HG02884 (cell line): ENCODE results near the gene SOX8.

ENCODE experiments used
- ATAC-seq: cut with Tn5 transposase; IDR thresholded peaks from one replicate; pipeline ENCODE4 v1.9.1; 2021; ENCODE audit warnings: mild to moderate bottlenecking, moderate library complexity; ENCODE audit not compliant: unreplicated experiment

SOX8 gene

DNA sequence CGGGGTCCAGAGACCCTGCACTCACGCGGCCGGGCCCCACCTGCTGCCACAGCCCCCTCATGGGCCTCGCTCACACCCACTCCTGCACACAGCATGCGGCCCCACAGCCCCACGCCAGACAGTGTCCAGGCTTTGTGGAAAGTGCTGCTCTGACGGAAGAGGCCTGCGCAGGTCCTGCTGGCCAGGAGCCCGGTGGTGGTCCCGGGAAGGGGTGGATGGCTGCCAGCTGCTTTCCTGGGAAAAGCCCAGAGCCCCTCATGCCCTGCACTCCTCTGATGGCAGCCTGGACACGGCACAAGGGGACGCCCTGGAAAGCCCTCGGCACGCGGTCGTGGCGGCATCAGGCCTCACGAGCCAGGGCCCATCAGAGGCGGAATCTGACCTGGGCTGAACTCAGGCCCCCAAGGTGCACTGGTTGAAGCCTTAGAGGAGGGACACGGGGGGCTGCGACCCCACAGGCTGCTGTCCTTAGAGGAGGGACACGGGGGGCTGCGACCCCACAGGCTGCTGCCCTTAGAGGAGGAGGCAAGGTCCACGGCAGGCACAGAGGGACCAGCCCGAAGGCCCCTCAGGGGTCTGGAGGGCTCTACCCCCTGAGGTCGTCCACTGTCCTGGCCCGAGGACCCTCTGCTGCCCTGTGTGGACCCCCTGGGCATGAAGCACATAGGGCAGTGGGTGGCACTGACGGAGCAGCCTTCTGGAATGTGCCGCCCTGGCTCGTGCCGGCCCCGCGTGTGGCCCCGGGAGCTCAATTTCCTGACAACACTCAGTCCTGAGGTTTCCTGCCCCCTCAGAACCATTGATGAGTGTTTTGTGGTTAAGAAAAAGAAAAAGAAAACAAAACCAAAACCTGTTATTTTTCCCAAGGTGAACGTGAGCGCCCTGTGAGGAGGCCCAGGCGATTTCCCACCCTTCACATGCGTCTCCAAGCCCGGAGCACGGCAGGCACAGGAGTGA lies 22.1 kb downstream of the SOX8 start:
- no peak for ATAC-seq

DNA sequence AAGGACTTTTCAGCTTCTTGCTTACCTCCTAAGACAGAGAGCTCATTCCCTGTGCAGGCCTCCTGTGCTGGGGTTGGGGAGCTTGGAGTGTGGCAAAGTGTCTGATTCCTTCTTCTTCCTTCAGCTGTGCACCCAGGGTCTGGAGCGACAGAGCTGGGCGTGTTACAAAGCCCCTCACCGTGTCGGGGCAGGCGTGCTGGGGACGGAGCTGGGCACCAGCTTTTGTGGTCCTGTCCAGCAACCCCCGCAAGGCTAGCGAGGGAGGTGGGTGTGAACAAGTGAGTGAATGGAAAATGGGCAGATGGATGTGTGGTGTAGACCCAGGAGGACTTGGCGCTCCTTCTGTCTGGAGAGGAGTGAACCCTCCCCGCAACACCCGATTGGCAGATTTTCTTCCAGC lies 23.7 kb downstream of the SOX8 start:
- no peak for ATAC-seq

DNA sequence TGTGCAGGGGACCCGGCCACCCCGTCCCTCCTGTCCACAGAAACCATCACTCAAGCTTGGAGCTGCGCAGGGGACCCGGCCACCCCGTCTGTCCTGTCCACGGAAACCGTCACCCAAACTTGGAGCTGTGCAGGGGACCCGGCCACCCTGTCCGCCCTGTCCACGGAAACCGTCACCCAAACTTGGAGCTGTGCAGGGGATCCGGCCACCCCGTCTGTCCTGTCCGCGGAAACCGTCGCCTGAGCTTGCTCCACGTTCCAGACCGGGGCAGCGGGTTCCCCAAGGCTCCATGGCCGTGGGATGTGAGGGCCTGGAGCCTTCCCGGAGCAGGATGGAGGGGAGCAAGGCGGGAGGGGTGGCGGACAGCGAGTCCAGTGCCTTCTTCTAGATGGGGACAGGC lies 25.2 kb downstream of the SOX8 start:
- ATAC-seq, result no peak

DNA sequence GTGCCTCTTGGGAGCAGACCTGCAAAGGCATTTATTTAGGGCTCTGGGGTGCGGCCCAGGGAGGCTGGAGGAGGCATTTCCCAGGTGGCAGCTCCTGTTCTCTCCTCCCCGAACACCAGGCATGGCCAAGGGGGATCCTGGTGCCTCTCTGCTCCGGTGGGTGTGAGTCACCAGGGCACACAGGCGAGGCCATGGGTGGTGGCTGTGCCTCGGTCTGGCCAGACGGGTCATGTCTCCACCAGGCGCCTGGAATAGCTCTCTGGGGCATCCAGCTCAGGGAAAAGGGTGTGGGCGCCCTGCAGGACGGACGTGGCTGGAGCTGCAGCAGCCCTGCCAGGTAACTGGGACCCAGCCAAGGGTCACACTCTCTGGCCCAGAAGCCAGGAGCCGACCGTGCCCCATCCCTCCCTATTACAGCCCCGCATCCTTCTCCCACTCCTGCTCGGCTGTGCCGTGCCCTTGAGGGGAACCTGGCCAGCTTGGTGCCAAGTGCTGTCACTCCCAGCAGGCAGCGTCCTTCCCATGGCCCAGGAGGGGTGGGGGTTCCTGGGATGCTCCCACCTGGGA lies 25.8 kb downstream of the SOX8 start:
- no peak for ATAC-seq

DNA sequence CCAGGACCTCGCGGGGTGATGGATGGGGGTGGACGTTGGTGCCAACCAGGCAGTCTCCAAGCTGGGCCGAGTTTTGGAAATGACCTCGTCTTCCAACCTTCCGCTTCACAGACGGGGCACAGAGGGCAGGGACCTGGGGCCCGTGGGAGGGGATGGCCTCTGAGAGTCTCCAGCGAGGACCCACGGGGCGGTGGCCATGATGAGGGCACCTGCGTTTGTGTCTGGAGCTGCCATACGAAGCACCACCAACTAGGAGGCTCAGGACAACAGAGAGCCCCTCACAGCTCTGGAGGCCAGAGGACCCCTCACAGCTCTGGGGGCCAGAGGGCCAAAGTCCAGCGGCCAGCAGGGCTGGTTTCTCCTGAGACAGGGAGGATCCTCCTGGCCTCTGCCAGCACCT lies 26.5 kb downstream of the SOX8 start:
- ATAC-seq, result no peak

DNA sequence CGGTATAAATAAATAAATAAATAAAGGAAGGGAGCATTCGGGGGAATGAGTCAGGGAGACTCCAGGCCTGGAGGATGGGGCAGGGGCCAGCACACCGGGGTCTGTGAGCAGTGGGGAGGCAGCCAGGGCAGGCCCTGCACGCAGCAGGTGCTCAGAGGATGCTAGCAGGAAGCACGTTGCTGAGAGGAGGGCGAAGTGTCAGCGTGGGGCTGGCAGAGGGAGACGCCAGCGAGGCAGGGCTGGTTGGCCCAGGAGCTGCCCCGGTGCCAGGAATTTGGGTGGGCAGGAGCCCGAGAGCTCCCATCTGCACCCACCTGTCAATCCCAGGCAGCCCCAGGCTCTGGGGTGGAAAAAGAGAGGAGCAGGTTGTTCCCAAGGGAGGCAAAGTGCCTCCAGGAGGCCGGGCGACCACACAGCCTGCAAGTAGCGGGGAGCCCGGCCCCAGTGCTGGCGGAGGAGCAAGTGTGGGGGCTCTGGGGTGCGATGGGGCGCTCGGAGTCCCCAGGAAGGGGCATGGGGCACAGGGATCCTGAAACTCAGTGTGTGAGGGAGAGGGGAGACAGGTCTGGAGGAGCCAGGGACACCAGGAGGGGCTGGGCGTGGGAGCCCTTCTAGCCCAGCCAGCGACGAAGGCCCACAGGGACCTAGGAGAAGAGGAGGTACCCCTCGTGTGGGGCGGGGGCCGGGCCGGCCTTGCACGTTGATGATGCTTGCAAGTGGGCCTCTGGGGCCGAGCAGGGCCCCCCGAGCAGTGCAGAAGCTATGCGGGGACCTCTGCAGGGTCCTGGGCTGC lies 28.0 kb downstream of the SOX8 start:
- ATAC-seq, result no peak

DNA sequence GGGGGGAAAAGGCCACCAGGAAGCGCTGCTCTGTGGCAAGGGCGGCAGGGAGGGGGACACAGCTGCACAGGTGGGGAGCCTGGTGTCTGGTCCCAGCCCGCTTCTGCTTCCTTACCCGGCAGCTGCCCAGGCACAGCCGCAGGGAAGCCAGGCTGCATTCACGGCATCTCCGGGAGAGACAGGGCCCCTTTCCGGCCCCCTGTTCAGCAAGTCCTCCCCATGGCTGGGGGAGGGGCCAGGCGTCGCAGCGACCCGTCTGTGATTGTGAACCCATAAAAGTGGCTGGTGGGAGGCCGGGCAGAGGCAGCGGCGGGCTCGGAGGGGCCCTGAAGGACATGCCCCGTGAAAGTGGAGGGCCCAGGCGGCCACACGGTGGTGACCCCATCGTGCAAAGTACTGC lies 28.7 kb downstream of the SOX8 start:
- ATAC-seq, result no peak

DNA sequence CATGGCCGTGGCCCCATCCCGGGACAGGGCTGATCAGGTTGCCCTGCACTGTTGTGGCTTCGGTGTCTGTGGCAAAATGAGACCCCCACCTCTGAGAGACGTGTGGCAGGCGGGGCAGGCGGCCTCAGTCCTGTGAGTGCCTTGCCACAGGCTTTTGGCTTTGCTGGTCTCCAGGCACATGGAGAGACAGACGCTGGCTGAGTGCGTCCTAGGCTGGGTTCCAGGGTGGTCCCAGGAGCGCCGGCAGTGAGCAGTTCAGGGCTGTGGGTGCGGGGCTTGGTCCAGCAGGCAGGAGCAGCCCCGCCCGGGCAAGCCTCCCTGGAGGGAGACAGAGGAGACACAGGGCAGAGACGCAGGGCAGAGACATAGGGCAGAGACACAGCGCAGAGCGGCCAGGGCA lies 29.2 kb downstream of the SOX8 start:
- ATAC-seq, result no peak

DNA sequence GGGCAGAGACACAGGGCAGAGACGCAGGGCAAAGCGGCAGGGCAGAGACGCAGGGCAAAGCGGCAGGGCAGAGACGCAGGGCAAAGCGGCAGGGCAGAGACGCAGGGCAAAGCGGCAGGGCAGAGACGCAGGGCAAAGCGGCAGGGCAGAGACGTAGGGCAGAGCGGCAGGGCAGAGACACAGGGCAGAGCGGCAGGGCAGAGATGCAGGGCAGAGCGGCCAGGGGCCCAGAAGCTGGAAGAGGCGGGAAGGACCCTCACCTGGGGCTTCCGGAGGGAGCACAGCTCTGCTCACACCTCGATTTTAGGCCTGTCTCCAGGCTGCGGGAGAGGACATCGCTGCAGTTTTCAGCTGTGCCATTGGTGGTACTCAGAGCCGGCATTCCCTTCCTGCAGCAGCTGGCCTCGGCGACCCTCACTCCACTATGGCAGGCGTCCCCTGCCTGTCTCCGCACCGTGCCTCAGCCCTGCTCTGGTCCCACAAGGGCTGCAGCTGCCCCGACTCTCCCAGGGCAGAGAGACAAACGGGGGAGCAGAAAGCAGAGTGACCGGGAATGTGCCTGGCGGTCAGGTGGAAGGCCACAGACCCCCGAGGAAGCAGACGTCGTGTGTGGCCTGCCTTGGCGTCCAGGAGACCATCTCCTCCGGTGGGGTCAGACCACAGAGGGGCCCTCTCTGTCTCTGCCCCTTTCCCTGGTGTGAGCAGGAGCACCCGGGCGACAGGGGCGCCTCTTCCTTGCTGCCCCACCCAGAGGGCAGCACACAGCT lies 29.9 kb downstream of the SOX8 start:
- ATAC-seq, result no peak

DNA sequence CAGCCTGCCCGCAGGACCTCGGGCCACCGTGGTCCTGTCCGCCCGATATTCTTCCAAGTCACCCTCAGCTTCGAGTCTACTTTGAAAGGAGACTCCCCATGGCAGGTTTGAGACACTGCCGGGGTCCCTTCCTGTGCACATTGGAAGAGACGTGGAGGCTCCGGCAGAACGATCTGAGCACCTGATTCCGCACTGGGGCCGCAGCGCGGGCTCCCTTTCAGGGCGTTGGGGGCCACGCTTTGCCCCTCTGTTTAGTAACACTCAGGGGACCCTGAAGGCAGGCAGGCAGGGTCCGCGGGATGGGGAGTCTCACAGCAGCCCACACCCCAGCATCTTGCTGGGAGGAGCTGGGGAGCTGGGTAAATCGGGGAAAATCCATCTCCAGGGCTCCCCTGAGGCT lies 30.6 kb downstream of the SOX8 start:
- no peak for ATAC-seq

DNA sequence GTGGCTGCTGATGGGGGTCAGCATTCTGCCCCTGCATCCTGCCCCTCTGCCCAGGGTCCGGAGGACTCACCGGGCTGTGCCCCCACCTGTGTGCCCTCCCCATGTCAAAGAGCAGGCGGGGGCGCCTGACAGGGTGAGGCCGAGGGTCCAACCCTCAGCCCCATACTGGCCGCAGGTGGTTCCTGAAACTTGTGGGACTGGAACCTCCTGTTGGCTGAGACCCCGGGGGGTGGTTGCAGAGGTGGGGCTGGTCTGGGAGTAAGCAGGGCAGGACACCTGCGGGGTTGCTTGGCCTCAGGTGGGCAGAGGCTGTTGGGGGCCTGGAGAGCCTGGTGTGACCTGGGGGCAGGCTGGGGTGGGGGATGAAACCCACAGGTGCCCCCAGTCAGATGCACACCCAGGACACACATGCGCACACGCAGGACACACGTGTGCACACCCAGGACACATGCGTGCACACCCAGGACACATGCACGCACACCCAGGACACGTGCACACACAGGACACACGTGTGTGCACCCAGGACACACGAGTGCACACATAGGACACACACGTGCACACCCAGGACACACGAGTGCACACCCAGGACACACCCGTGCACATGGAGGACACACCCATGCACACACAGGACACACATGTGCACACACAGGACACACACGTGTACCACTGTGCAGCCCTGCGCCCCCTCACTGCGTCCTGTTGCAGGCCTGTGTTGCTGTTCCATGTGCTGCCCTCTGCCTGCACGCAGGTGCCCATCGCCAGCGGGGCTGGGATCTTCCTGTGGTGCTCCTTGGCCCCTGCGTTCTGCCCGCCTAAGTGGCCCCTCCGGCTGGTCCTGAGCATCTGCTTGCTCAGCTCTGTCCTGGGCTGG lies 31.4 kb downstream of the SOX8 start:
- ATAC-seq, result no peak

DNA sequence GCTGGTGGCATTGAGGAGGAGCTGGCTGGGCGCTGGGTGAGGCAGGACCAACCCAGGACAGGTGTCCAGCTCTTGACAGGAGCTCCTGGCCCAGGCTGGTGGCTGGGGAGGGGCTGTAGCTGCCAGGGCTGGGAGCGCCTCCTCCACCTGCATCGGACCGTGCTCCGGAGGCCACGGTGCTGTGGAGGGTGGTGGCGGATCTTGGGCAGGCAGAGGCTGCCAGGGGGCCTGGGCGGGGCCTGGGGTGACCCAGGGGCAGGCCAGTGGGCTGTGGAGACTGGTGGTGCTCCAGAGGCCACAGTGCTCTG lies 32.0 kb downstream of the SOX8 start:
- ATAC-seq, result no peak

DNA sequence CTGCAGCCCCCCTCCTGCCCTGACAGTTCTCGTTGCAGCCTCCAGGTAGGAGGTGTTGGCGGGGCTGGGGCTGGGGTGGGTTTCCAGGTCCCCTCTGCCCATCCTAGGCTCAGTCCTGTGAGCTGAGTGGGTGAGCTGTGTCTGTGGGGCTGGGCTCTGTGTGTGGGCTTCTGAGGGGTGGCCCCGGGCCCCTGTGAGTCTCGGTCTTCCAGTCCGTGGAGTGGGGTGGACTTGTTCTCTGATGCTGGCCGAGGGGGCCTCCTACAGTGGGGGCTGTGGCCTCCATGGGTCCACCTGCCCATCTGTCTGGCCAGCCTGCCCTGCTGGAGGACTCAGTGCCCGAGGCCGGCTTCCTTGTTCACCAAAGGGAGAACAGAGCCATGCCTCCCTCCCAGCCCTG lies 32.7 kb downstream of the SOX8 start:
- no peak for ATAC-seq

DNA sequence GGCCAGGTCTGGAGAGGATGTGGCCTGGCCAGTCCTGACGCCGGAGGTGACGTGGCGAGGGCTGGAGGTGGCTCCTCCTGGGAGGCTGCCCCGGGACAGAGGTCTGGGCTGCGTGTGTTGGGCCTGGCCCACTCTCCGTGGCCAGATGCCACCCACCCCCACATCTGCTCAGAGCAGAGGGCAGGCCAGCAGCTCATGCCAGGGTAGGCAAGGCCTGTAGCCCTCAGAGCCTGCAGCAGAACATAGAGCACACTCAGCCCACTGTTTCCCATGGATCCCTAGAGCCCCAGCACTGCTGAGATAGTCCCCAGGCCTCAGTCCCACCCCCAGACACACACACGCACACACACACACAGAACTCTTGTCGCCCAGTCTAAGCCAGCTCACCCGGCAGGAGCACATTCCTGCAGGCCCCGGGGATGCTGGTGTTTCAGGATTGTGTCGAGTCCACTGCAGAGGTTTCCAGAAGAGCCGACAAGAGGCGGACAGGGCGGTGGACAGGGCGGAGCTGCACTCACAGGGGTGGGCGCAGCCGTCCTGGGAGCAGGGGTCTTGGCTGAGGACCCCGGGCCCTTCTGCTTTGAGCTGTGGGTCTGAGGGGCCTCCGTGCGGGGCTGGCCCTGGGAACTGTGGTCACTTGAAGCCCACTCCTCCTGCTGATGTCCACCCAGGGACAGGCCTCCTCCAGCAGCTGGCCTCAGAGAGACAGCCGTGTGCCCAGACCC lies 33.4 kb downstream of the SOX8 start:
- ATAC-seq, result no peak

DNA sequence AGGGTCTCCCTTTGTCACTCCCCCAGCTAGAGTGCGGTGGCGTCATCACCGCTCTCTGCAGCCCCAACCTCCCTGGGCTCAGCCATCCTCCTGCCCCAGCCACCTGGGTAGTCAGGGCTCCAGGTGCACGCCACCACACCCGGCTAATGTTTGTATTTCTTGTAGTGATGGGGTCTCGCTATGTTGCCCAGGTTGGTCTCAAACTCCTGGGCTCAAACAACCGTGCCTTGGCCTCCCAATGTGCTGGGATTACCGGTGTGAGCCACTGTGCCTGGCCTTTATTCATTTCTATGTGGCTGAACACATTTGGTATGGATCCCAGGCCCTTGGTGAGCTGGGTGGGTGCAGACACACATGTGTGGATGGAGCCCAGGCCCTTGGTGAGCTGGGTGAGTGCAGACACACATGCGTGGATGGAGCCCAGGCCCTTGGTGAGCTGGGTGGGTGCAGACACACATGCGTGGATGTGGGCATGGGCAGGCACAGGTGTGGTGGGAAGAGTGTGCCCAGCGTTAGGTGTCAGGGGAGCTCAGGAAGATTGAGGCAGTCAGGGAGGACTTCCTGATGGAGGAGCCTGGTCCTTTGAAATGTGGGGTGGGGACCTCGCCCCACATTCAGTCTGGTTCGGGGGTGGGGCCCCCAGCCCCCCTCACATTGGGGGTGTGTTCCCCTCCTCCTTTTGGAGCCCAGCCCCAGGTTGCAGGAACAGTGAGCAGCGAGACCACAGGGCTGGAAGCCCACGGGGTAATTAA lies 37.1 kb downstream of the SOX8 start:
- ATAC-seq, result no peak

DNA sequence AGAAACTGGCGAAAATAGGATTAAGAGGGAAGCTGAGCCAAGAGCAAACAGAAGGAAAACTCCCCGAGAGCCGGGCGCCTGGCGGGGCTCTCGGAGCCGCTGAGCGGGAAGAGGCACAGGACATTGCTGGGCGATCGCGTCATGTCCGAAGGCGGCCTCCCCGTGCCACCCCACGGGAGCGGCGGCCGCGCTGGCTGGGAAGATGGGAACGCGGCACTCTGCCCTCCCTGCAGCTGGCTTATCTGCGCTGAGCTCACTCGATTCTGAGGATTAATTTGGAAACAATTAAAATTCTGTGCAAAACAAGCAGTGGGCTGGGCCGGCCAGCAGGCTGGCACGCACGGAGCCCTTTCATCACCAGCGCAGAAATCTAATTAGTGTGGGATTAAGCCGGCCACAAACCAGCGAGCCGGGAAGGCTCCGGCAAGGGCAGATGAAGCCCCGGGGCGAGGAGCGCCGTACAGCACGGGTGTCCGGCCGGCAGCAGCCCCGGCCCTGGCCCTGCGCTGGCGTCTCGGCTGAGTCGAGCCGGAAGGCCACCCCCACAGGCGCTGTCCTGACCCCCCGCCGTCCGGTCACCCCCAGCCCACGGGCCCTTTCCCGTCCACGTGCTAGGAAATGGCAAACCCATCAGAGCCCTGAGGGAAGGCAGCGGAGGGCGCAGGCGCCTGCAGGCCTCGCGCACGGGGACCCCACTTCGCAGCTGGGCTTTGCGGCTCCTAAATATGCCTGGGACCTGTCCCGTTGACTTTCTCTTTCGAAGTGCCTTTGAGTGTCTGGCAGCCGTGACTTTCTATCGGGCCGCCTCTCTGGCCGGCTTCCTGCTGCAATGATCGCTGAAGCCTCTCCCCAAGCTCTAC lies 37.9 kb downstream of the SOX8 start:
- ATAC-seq, result no peak

DNA sequence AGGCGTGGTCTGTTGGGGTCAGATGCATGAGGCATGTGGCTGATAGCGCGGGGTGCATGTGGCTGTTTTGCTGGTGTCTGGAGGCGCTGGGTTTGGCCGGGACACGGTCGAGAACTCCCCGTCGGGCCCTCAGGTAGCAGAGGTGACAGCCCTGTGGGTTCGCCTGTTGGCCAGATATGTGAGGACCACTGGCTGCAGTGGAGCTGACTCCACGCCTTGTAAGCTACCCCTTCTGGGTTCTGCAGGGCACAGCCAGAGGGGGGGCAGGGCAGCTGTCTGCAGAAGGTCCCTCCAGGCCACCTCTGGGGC lies 38.5 kb downstream of the SOX8 start:
- ATAC-seq, result no peak

DNA sequence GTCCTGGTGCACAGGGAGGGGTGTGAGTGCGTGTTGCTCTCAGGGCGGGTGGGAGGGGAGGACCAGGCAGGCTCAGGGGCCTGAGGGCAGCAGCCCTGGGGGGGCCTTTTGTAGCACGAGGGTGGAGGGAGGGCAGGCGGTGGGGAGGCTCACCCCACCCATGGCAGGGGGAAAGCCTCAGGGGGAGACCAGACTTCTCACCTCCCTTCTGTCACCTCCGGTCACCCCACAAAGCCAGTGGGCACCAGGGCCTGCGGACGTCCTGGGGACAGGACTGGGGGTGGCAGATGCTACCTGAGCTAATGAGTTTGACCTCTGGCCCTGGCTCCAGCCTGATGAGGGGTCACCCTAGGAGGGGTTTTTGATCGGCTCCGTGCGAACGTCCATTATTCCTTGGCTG lies 39.0 kb downstream of the SOX8 start:
- no peak for ATAC-seq
